Subcutaneous abdominal adipose tissue (tissue), 5 donors: ENCODE data around the gene CSE1L.

Experiments
- H3K27ac ChIP-seq: one replicate; pipeline ENCODE4 v1.7.0; 2013; ENCODE audit warnings: low read depth, mild to moderate bottlenecking, inconsistent platforms, low read length, moderate library complexity
- H3K27me3 ChIP-seq, 5 donors: one replicate each; pipeline ENCODE4 v1.7.0; 2013; ENCODE audit warnings: low read length in 5 of 5, inconsistent platforms in 1 of 5; ENCODE audit not compliant: control insufficient read depth in 5 of 5, insufficient read depth in 4 of 5
- H3K36me3 ChIP-seq, 5 donors: one replicate each; pipeline ENCODE4 v1.7.0; 2013; ENCODE audit warnings: low read length in 5 of 5; ENCODE audit not compliant: control insufficient read depth in 5 of 5, insufficient read depth in 5 of 5
- H3K4me1 ChIP-seq, 5 donors: one replicate each; pipeline ENCODE4 v1.7.0; 2013; ENCODE audit warnings: low read length in 5 of 5, mild to moderate bottlenecking in 3 of 5, moderate library complexity in 1 of 5; ENCODE audit not compliant: control insufficient read depth in 5 of 5, insufficient read depth in 5 of 5
- H3K4me3 ChIP-seq, 5 donors: one replicate each; pipeline ENCODE4 v1.7.0; 2013; ENCODE audit warnings: low read length in 5 of 5, low read depth in 1 of 5
- H3K9ac ChIP-seq, 5 donors: one replicate each; pipeline ENCODE4 v1.7.0; 2013; ENCODE audit warnings: low read length in 5 of 5, mild to moderate bottlenecking in 4 of 5, moderate library complexity in 3 of 5
- H3K9me3 ChIP-seq, 5 donors: one replicate each; pipeline ENCODE4 v1.7.0; 2013; ENCODE audit warnings: low read length in 5 of 5; ENCODE audit not compliant: control insufficient read depth in 5 of 5
- donor health status: healthy.
- donor health status: healthy.
- donor health status: healthy.
- donor health status: healthy.
- donor health status: healthy.

The CSE1L gene

DNA sequence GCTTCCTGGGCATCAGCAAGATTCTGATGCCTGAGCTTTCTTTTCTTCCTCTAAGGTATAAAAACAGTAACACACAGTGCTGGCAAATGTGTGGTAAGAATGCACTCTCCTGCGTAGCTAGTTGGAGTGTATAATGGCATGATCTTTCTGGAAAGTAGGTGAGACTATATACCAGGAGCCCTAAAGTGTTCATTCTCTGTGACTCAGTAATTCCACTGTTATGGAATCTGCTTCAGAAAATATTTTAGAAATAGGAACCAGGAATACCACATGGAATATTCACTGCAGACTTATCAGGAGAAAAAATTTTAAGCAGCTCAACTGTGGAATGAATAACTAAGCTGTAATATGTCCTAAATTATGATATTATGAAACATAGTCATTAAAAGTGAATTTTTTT lies 16.9 kb upstream of the CSE1L start:
- peaks cover 21 to 72% (median 66%) of the 10 kb centered on the region in 5 donors for H3K36me3 ChIP-seq
- no peaks in the 10 kb centered on the region for H3K27me3 ChIP-seq
- H3K4me3 ChIP-seq = no peak overlapping the region
- no peaks in the 10 kb centered on the region for H3K9me3 ChIP-seq
- H3K27ac ChIP-seq = no peak overlapping the region
- no peaks in the 10 kb centered on the region for H3K4me1 ChIP-seq
- H3K9ac ChIP-seq = no peak overlapping the region

DNA sequence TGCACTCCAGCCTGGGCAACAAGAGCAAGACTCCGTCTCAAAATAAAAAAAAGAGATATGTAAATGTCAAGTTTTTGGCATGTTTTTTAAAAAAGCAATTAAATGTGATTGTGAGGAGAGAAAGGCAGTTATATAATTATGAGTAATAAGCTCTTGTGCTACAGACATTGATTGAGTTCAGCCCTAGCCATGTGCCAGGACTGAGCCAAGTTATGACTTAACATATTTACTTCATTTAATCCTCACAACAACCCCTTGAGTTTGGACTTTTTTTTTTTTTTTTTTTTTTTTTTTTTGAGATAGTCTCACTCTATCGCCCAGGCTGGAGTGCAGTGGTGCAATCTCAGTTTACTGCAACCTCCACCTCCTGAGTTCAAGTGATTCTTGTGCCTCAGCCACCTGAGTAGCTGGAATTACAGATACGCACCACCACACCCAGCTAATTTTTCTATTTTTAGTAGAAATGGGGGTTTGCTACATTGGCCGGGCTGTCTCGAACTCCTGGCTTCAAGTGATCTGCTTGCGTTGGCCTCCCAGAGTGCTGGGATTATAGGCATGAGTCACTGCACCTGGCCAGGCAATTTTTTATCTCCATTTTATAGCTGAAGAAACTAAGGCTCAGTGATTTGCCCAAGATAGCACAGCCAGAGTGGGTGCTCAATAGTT lies 15.0 kb upstream of the CSE1L start:
- Histone ChIP-seq H3K27ac (no peak overlapping the region), H3K9ac (no peak overlapping the region), H3K4me3 (no peak overlapping the region), H3K27me3 (no peaks in the 10 kb centered on the region), H3K9me3 (no peaks in the 10 kb centered on the region), H3K36me3 (peaks cover 34 to 65% (median 63%) of the 10 kb centered on the region in 5 donors), H3K4me1 (no peaks in the 10 kb centered on the region)

GRCh38 chr20:49032455-49032854 lies 13.7 kb upstream of the CSE1L start:
- no peak overlapping the region for H3K4me3 ChIP-seq
- H3K27me3 ChIP-seq = no peaks in the 10 kb centered on the region
- H3K4me1 ChIP-seq = peaks cover 0 to under 1% (median 0%) of the 10 kb centered on the region in 5 donors
- no peak overlapping the region for H3K27ac ChIP-seq
- no peak overlapping the region for H3K9ac ChIP-seq
- peaks cover 34 to 58% (median 50%) of the 10 kb centered on the region in 5 donors for H3K36me3 ChIP-seq
- H3K9me3 ChIP-seq = no peaks in the 10 kb centered on the region

DNA sequence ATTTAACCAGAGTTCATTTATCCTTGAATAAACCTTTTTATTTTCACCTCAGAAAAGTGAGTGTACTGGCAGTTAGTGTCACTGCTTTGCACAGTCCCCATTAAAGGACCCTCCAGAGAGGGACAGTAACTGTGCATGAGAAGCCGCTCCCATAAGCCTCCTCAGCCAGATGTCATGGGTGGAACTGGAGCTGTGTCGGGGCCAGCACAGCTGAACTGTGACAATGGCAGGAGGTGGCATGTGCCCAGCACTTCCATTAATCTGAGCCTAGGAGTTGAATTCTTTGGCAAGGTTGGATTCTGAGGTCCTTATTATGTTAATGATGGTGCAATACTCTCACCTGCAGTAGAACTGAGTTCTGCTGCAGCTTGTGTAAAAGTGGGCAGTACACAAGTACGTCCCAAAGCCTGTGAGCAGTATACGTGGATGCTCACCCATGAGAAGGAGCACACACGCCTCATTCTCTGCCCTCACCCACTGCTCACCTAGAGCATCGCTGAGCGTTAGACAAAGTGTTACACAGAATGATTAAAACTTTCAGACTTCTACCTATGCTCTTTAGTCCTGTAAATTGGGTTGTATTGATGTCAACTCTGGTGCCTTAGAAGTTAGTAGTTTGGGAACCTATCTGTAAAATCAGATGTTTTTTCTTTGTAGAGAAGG lies 11.9 kb upstream of the CSE1L start:
- Histone ChIP-seq H3K4me3 (no peak overlapping the region), H3K9me3 (no peaks in the 10 kb centered on the region), H3K27ac (no peak overlapping the region), H3K9ac (no peak overlapping the region), H3K27me3 (no peaks in the 10 kb centered on the region), H3K36me3 (peaks cover 30 to 42% (median 35%) of the 10 kb centered on the region in 5 donors), H3K4me1 (peaks cover 0 to 13% (median 0%) of the 10 kb centered on the region in 5 donors)

DNA sequence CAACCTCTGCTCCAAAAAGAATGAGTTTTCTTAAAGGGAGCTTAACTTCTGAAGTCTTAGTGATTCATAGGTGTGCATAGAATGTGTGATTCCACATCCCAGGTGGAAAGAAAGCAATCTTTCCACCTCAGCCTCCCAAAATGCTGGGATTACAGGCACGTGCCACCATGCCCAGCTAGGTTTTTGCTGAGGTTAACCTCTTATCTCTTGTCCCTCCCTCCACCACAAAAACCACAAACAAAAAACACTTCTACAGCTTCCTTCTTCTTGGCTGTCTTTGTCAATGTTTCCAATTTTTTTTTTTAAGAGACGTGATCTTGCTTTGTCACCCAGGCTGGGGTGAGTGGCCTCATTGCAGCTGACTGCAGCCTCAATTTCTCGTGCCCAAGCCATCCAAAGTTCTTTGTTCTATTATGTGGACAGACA lies 8.1 kb upstream of the CSE1L start:
- Histone ChIP-seq H3K36me3 (peaks cover 18 to 25% (median 22%) of the 10 kb centered on the region in 5 donors), H3K27me3 (no peaks in the 10 kb centered on the region), H3K9ac (no peak overlapping the region), H3K4me3 (no peak overlapping the region), H3K4me1 (peaks cover 0 to 13% (median 0%) of the 10 kb centered on the region in 5 donors), H3K9me3 (no peaks in the 10 kb centered on the region), H3K27ac (no peak overlapping the region)

- Histone ChIP-seq H3K4me3 (no peak overlapping the region), H3K4me1 (peaks cover 0 to 13% (median 0%) of the 10 kb centered on the region in 5 donors), H3K36me3 (peaks cover 2 to 11% (median 5%) of the 10 kb centered on the region in 5 donors), H3K27me3 (no peaks in the 10 kb centered on the region), H3K9ac (no peak overlapping the region), H3K9me3 (no peaks in the 10 kb centered on the region), H3K27ac (no peak overlapping the region)
These were observed 6.3 kb upstream of the CSE1L start for GRCh38 chr20:49039854-49040253.

- Histone ChIP-seq H3K27ac (no peak overlapping the region), H3K36me3 (no peaks in the 10 kb centered on the region), H3K9ac (no peak overlapping the region), H3K9me3 (no peaks in the 10 kb centered on the region), H3K4me1 (peaks cover 3 to 27% (median 21%) of the 10 kb centered on the region in 5 donors), H3K4me3 (no peak overlapping the region), H3K27me3 (no peaks in the 10 kb centered on the region)
These were observed 3.1 kb upstream of the CSE1L start for GRCh38 chr20:49043000-49043399.

- Histone ChIP-seq H3K9ac (peak overlapping the region; percentile 63 to 100 (median 95)), H3K4me3 (peak overlapping the region; percentile 90 to 100 (median 99)), H3K4me1 (peaks cover 3 to 22% (median 20%) of the 10 kb centered on the region in 5 donors), H3K27ac (peak overlapping the region; percentile 86), H3K9me3 (no peaks in the 10 kb centered on the region), H3K27me3 (no peaks in the 10 kb centered on the region), H3K36me3 (no peaks in the 10 kb centered on the region)
These were observed 549 bp upstream of the CSE1L start for GRCh38 chr20:49045440-49046086.

DNA sequence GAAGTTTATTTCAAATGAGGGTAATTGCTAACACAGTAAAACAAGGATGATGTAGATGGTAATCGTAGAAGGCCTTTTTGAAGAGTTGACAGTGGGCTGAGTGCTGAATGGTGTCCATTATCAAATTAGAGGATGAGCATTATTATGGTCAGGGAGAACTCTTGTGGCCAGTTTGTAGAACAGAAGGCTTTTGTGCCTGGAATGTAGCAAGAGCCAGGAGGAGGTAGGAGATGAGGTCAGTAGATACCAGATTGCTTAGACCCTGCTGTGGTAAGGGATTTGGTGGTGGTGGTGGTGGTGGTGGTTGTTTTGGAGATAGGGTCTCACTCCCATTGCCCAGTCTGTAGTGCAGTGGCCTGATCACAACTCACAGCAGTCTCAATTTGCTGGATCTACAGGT lies 6.2 kb downstream of the CSE1L start:
- H3K36me3 ChIP-seq = no peaks in the 10 kb centered on the region
- peaks cover 4 to 7% (median 7%) of the 10 kb centered on the region in 5 donors for H3K4me1 ChIP-seq
- H3K9me3 ChIP-seq = no peaks in the 10 kb centered on the region
- no peak overlapping the region for H3K27ac ChIP-seq
- no peaks in the 10 kb centered on the region for H3K27me3 ChIP-seq
- no peak overlapping the region for H3K4me3 ChIP-seq
- no peak overlapping the region for H3K9ac ChIP-seq

GRCh38 chr20:49054056-49054643 lies 8.0 kb downstream of the CSE1L start:
- H3K4me1 ChIP-seq = peaks cover 0 to 1% (median 0%) of the 10 kb centered on the region in 5 donors
- no peak overlapping the region for H3K4me3 ChIP-seq
- H3K36me3 ChIP-seq = peaks cover 0 to 2% (median 0%) of the 10 kb centered on the region in 5 donors
- no peak overlapping the region for H3K27ac ChIP-seq
- no peak overlapping the region for H3K9ac ChIP-seq
- no peaks in the 10 kb centered on the region for H3K9me3 ChIP-seq
- H3K27me3 ChIP-seq = no peaks in the 10 kb centered on the region
